HUES6 (cell line): ENCODE results near the gene CAMK1D.

Experiments used
- H3K27ac ChIP-seq: 2 replicates; pipeline ENCODE4 v1.7.0; 2013; ENCODE audit warnings: low read depth, mild to moderate bottlenecking, low read length, inconsistent platforms
- H3K27me3 ChIP-seq: 2 replicates; pipeline ENCODE4 v1.6.1; 2013; ENCODE audit warnings: low read length; ENCODE audit not compliant: control insufficient read depth, insufficient read depth
- H3K36me3 ChIP-seq: 2 replicates; pipeline ENCODE4 v1.6.1; 2013; ENCODE audit warnings: low read length; ENCODE audit not compliant: control insufficient read depth, insufficient read depth
- H3K4me1 ChIP-seq: 2 replicates; pipeline ENCODE4 v1.6.1; 2013; ENCODE audit warnings: low read length; ENCODE audit not compliant: control insufficient read depth, insufficient read depth
- H3K4me3 ChIP-seq: 2 replicates; pipeline ENCODE4 v1.5.1; 2013; ENCODE audit warnings: low read depth, low read length
- H3K9ac ChIP-seq: one replicate; pipeline ENCODE4 v1.6.1; 2013; ENCODE audit warnings: mild to moderate bottlenecking, low read length
- H3K9me3 ChIP-seq: 2 replicates; pipeline ENCODE4 v1.6.1; 2013; ENCODE audit warnings: low read depth, low read length; ENCODE audit not compliant: control insufficient read depth, insufficient read depth

CAMK1D gene

GRCh38 chr10:12667052-12667451, 317.7 kb downstream of the CAMK1D start:
- H3K9ac ChIP-seq: no peak overlapping the region
- H3K4me1 ChIP-seq: no peaks in the 10 kb centered on the region
- H3K36me3 ChIP-seq: no peaks in the 10 kb centered on the region
- no peak overlapping the region for H3K4me3 ChIP-seq
- H3K27ac ChIP-seq: no peak overlapping the region
- H3K27me3 ChIP-seq: no peaks in the 10 kb centered on the region
- peaks cover 6% of the 10 kb centered on the region; the same call in 1 of the 2 replicates for H3K9me3 ChIP-seq

- H3K27ac ChIP-seq: no peak overlapping the region
- H3K27me3 ChIP-seq: no peaks in the 10 kb centered on the region
- H3K9ac ChIP-seq: no peak overlapping the region
- no peaks in the 10 kb centered on the region for H3K4me1 ChIP-seq
- no peak overlapping the region for H3K4me3 ChIP-seq
- H3K36me3 ChIP-seq: no peaks in the 10 kb centered on the region
- peaks cover 6% of the 10 kb centered on the region; the same call in 1 of the 2 replicates for H3K9me3 ChIP-seq
Measured at GRCh38 chr10:12668634-12669033, 319.3 kb downstream of the CAMK1D start.

GRCh38 chr10:12670004-12670403, 320.7 kb downstream of the CAMK1D start:
- H3K4me1 ChIP-seq: no peaks in the 10 kb centered on the region
- no peak overlapping the region for H3K4me3 ChIP-seq
- no peaks in the 10 kb centered on the region for H3K36me3 ChIP-seq
- H3K27ac ChIP-seq: no peak overlapping the region
- H3K9ac ChIP-seq: no peak overlapping the region
- H3K9me3 ChIP-seq: peaks cover 6% of the 10 kb centered on the region; the same call in 1 of the 2 replicates
- no peaks in the 10 kb centered on the region for H3K27me3 ChIP-seq

- H3K4me3 ChIP-seq: no peak overlapping the region
- no peaks in the 10 kb centered on the region for H3K27me3 ChIP-seq
- no peaks in the 10 kb centered on the region for H3K36me3 ChIP-seq
- H3K9me3 ChIP-seq: peaks cover under 1% of the 10 kb centered on the region; the same call in 1 of the 2 replicates
- H3K9ac ChIP-seq: no peak overlapping the region
- H3K4me1 ChIP-seq: no peaks in the 10 kb centered on the region
- no peak overlapping the region for H3K27ac ChIP-seq
Measured at GRCh38 chr10:12675186-12675585, 325.8 kb downstream of the CAMK1D start.

GRCh38 chr10:12679636-12680035, 330.3 kb downstream of the CAMK1D start:
- H3K36me3 ChIP-seq: no peaks in the 10 kb centered on the region
- H3K4me1 ChIP-seq: no peaks in the 10 kb centered on the region

GRCh38 chr10:12681252-12681651, 331.9 kb downstream of the CAMK1D start:
- Histone ChIP-seq H3K9me3 (no peaks in the 10 kb centered on the region), H3K36me3 (no peaks in the 10 kb centered on the region), H3K4me1 (no peaks in the 10 kb centered on the region), H3K4me3 (no peak overlapping the region), H3K9ac (no peak overlapping the region), H3K27me3 (no peaks in the 10 kb centered on the region), H3K27ac (no peak overlapping the region)

More at GRCh38 chr10:12679636-12680035, 330.3 kb downstream of the CAMK1D start:
- Histone ChIP-seq H3K9ac (no peak overlapping the region), H3K27me3 (no peaks in the 10 kb centered on the region), H3K9me3 (no peaks in the 10 kb centered on the region), H3K4me3 (no peak overlapping the region), H3K27ac (no peak overlapping the region)

- H3K27ac ChIP-seq: no peak overlapping the region
- H3K9ac ChIP-seq: no peak overlapping the region
- H3K9me3 ChIP-seq: no peaks in the 10 kb centered on the region
- no peaks in the 10 kb centered on the region for H3K4me1 ChIP-seq
- H3K4me3 ChIP-seq: no peak overlapping the region
- H3K27me3 ChIP-seq: no peaks in the 10 kb centered on the region
- H3K36me3 ChIP-seq: no peaks in the 10 kb centered on the region
Measured at GRCh38 chr10:12684784-12685183, 335.4 kb downstream of the CAMK1D start.

- Histone ChIP-seq H3K4me3 (no peak overlapping the region), H3K36me3 (no peaks in the 10 kb centered on the region), H3K27me3 (no peaks in the 10 kb centered on the region), H3K4me1 (no peaks in the 10 kb centered on the region), H3K27ac (no peak overlapping the region), H3K9ac (no peak overlapping the region), H3K9me3 (no peaks in the 10 kb centered on the region)
Measured at GRCh38 chr10:12685261-12686058, 336.1 kb downstream of the CAMK1D start.

- H3K27me3 ChIP-seq: no peaks in the 10 kb centered on the region
Measured at GRCh38 chr10:12687996-12688395, 338.6 kb downstream of the CAMK1D start.

GRCh38 chr10:12689893-12690292, 340.5 kb downstream of the CAMK1D start:
- no peak overlapping the region for H3K9ac ChIP-seq
- H3K27ac ChIP-seq: no peak overlapping the region
- H3K4me1 ChIP-seq: no peaks in the 10 kb centered on the region
- H3K4me3 ChIP-seq: no peak overlapping the region
- no peaks in the 10 kb centered on the region for H3K27me3 ChIP-seq
- H3K9me3 ChIP-seq: no peaks in the 10 kb centered on the region
- no peaks in the 10 kb centered on the region for H3K36me3 ChIP-seq

More at GRCh38 chr10:12687996-12688395, 338.6 kb downstream of the CAMK1D start:
- Histone ChIP-seq H3K9ac (no peak overlapping the region), H3K4me1 (no peaks in the 10 kb centered on the region), H3K36me3 (no peaks in the 10 kb centered on the region), H3K9me3 (no peaks in the 10 kb centered on the region), H3K4me3 (no peak overlapping the region), H3K27ac (no peak overlapping the region)

GRCh38 chr10:12690525-12691126, 341.3 kb downstream of the CAMK1D start:
- H3K9ac ChIP-seq: no peak overlapping the region
- no peak overlapping the region for H3K27ac ChIP-seq
- no peaks in the 10 kb centered on the region for H3K36me3 ChIP-seq
- H3K27me3 ChIP-seq: no peaks in the 10 kb centered on the region
- H3K4me3 ChIP-seq: no peak overlapping the region
- H3K9me3 ChIP-seq: no peaks in the 10 kb centered on the region
- H3K4me1 ChIP-seq: no peaks in the 10 kb centered on the region
